Endothelial cell of umbilical vein (primary cell): ENCODE results near the gene TM9SF3.

ENCODE experiments used
- EZH2 ChIP-seq: IDR thresholded peaks from 2 replicates; pipeline ENCODE4 v1.6.1; 2012; ENCODE audit warnings: borderline replicate concordance, low read depth, mild to moderate bottlenecking, moderate library complexity, low read length, inconsistent platforms; ENCODE audit not compliant: severe bottlenecking
- FOS ChIP-seq: IDR thresholded peaks from 2 replicates; pipeline ENCODE4 v1.6.1; 2011; ENCODE audit warnings: mild to moderate bottlenecking, low read length, moderate library complexity, borderline replicate concordance; ENCODE audit not compliant: insufficient read depth
- POLR2AphosphoS5 ChIP-seq: IDR thresholded peaks from 2 replicates; pipeline ENCODE4 v1.6.1; 2012; ENCODE audit warnings: low read depth, mild to moderate bottlenecking, control low read depth, low read length, moderate library complexity; ENCODE audit not compliant: insufficient read depth
- TF ChIP-seq, protein P1 (sequence below), 2 donors: IDR thresholded peaks; 1 replicate in 1 of 2; 2 replicates in 1 of 2; pipeline ENCODE4 v1.5.1; 2011; ENCODE audit warnings: low read length in 2 of 2, mild to moderate bottlenecking in 2 of 2, moderate library complexity in 2 of 2, control low read depth in 1 of 2, inconsistent platforms in 1 of 2, low read depth in 1 of 2; ENCODE audit not compliant: insufficient read depth in 1 of 2; ENCODE audit errors: extremely low read depth in 1 of 2
- TF ChIP-seq, protein P2 (sequence below): IDR thresholded peaks from 2 replicates; pipeline ENCODE4 v1.6.1; 2011; ENCODE audit not compliant: insufficient read depth, insufficient read length

DNA sequence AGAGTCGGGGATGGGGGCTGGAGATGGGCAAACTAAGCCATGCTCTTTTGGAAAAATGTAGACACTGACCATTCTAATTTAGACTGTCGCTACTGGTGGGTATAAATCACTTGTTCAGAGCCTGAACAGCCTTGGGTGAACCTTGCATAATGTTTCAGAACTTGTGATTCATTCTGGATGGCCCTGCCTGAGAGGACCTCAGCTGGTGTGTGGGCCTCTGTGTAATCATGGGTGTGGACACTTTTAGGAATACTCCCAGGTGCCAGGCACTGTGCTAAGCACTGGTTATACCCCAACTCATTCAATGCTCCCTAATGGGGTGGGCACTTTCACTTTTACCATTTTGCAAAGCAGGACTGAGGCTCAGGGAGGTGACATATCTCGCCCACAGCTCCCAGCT lies 26.8 kb upstream of the TM9SF3 start:
- TF ChIP-seq, protein P1, sequence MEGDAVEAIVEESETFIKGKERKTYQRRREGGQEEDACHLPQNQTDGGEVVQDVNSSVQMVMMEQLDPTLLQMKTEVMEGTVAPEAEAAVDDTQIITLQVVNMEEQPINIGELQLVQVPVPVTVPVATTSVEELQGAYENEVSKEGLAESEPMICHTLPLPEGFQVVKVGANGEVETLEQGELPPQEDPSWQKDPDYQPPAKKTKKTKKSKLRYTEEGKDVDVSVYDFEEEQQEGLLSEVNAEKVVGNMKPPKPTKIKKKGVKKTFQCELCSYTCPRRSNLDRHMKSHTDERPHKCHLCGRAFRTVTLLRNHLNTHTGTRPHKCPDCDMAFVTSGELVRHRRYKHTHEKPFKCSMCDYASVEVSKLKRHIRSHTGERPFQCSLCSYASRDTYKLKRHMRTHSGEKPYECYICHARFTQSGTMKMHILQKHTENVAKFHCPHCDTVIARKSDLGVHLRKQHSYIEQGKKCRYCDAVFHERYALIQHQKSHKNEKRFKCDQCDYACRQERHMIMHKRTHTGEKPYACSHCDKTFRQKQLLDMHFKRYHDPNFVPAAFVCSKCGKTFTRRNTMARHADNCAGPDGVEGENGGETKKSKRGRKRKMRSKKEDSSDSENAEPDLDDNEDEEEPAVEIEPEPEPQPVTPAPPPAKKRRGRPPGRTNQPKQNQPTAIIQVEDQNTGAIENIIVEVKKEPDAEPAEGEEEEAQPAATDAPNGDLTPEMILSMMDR (IDR thresholded peaks at IDR 0.05; ENCODE audit: extremely low read depth in 1 of 2, insufficient read depth in 1 of 2, low read depth in 1 of 2, low read length in 2 of 2): no peak
- TF ChIP-seq POLR2AphosphoS5 (no peak), FOS (no peak), EZH2 (no peak)
- TF ChIP-seq, protein P2, sequence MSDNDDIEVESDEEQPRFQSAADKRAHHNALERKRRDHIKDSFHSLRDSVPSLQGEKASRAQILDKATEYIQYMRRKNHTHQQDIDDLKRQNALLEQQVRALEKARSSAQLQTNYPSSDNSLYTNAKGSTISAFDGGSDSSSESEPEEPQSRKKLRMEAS: no peak
